Measurements from ENCODE around the gene PLEKHA5.

- no peak for TF ChIP-seq CTCF (optimal IDR thresholded peaks at IDR 0.05 in 1 of 3, IDR thresholded peaks at IDR 0.05 in 1 of 3, conservative IDR thresholded peaks at IDR 0.05 in 1 of 3; ENCODE audit: extremely low read depth in 1 of 3, insufficient read depth in 2 of 3, low read length in 3 of 3)
- TF ChIP-seq EZH2 (IDR thresholded peaks at IDR 0.05; ENCODE audit: low read length), result no peak
Observed at GRCh38 chr12:19304149-19304750, 174.7 kb downstream of the PLEKHA5 start.

All from keratinocyte (primary cell).